ENCODE results near the gene ZNF319. TPM values are rescaled to one million over a fixed set of nuclear protein-coding genes. Genes with fewer than 3 reads are reported as not detected.

ZNF319 gene
- total RNA-seq, 4 donors from 2014 or later = 4.4 to 16.0 (median 8.0) TPM

DNA sequence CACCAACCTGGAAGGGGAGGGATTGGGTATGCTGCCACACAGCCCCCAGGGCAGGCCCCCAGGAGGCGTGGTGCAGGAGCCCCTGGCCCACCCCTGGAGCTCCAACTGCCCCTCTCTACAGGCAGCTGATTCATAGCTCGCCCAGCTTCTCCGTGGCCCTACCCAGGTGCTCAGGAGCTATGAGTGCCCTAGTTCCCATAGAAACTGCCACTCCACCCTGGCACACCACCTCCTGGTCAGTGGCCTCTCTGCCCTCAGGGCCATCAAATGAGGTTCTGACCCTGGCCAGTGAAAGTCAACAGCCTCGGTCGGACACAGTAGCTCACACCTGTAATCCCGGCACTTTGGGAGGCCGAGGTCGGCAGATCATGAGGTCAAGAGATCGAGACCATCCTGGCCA lies 47.6 kb downstream of the ZNF319 start:
- H3K4me1 ChIP-seq = no peaks in the 10 kb centered on the region

GRCh38 chr16:57951204-57951960 lies 49.1 kb downstream of the ZNF319 start:
- WGBS, 2 donors (ENCODE audit: low coverage in 1 of 2) = 91 to 95% methylated on average over 3 to 5 of the region's 7 CpGs

More for the DNA sequence above, 47.6 kb downstream of the ZNF319 start:
- peaks cover 23% of the 10 kb centered on the region for H3K27me3 ChIP-seq
- H3K4me3 ChIP-seq = no peak overlapping the region
- ATAC-seq = no peak
- H3K27ac ChIP-seq = no peak overlapping the region
- 100% methylated on average over 3 of the region's 9 CpGs; no CpG with 5 or more reads in 1 of the 2 donors for WGBS, 2 donors (ENCODE audit: low coverage in 1 of 2)
- H3K9me3 ChIP-seq = no peaks in the 10 kb centered on the region
- H3K36me3 ChIP-seq = no peaks in the 10 kb centered on the region
- TF ChIP-seq CTCF (IDR thresholded peaks at IDR 0.05) (no peak), EP300 (IDR thresholded peaks at IDR 0.05) (no peak), POLR2AphosphoS5 (IDR thresholded peaks at IDR 0.05) (no peak), POLR2A (IDR thresholded peaks at IDR 0.05) (no peak)

DNA sequence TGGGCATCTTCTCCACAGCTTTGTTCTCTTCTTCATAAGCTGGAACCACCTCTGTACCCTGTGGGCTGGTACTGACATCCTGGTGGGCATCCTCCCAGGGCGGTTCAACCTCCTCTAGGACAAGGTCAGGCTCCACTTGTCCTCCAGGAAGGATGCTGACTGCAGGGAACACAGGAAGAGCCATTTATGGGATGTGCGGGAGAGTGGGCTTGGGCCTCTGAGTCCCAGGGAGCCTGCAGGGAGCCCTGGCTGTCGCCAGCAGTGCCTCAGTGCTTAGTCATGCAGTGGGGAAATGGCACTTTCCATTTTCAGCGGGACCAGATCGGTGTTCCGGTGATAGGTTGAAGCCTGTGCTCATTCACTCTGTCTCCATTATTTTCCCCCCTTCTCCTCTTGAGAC lies 50.1 kb downstream of the ZNF319 start:
- ATAC-seq = no peak
- Histone ChIP-seq H3K36me3 (no peaks in the 10 kb centered on the region), H3K27me3 (peaks cover 23% of the 10 kb centered on the region), H3K4me3 (no peak overlapping the region), H3K9me3 (no peaks in the 10 kb centered on the region), H3K27ac (no peak overlapping the region), H3K4me1 (no peaks in the 10 kb centered on the region)
- TF ChIP-seq CTCF (IDR thresholded peaks at IDR 0.05) (no peak), POLR2AphosphoS5 (IDR thresholded peaks at IDR 0.05) (no peak), EP300 (IDR thresholded peaks at IDR 0.05) (no peak), POLR2A (IDR thresholded peaks at IDR 0.05) (no peak)
- 0% methylated on average over 2 of the region's 6 CpGs; no CpG with 5 or more reads in 1 of the 2 donors for WGBS, 2 donors (ENCODE audit: low coverage in 1 of 2)

More at GRCh38 chr16:57951204-57951960, 49.1 kb downstream of the ZNF319 start:
- Histone ChIP-seq H3K9me3 (no peaks in the 10 kb centered on the region), H3K4me3 (no peak overlapping the region), H3K27ac (no peak overlapping the region), H3K27me3 (peaks cover 23% of the 10 kb centered on the region), H3K36me3 (no peaks in the 10 kb centered on the region), H3K4me1 (no peaks in the 10 kb centered on the region)
- no peak for ATAC-seq
- TF ChIP-seq POLR2A (IDR thresholded peaks at IDR 0.05) (no peak), CTCF (IDR thresholded peaks at IDR 0.05) (no peak), EP300 (IDR thresholded peaks at IDR 0.05) (no peak), POLR2AphosphoS5 (IDR thresholded peaks at IDR 0.05) (no peak)

DNA sequence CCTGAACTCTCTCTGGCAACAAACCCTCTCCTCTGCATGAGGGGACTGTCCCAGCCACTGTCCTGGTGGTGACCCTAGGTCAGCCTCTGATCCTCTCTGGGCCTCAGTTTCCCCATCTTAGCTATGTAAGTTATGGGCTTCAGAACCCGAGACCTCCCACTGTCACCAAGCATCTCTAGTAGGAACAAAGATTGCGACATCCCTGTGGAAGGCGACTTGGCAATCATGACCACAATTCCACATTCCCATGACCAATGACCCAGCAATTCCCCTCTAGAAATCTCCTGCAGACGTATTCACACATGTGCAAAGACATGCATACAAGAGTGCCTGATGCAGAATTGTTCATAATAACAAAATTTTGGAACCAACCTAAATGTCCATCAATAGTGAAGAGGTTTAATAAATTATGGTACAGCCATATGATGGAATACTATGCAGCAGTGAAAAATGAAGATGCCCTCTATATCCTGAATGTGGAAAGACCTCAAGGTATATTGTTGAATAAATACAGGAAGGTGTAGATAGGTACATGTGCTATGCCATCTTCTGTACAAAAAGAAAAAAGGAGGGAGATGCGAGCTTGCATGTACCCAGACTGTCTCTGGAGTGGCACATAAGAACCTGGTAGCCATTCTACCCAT lies 50.8 kb downstream of the ZNF319 start:
- WGBS, 2 donors (ENCODE audit: low coverage in 1 of 2) = 67 to 76% methylated on average over 2 to 3 of the region's 5 CpGs
- H3K4me3 ChIP-seq = no peak overlapping the region

More for the DNA sequence above, 50.8 kb downstream of the ZNF319 start:
- Histone ChIP-seq H3K27me3 (peaks cover 23% of the 10 kb centered on the region), H3K9me3 (no peaks in the 10 kb centered on the region), H3K4me1 (no peaks in the 10 kb centered on the region), H3K36me3 (no peaks in the 10 kb centered on the region), H3K27ac (no peak overlapping the region)
- TF ChIP-seq POLR2A (IDR thresholded peaks at IDR 0.05) (no peak), CTCF (IDR thresholded peaks at IDR 0.05) (no peak), EP300 (IDR thresholded peaks at IDR 0.05) (no peak), POLR2AphosphoS5 (IDR thresholded peaks at IDR 0.05) (no peak)
- ATAC-seq = no peak
